GM18508 (cell line): Measurements from ENCODE around the gene IFNA17.
"Not testable (repeated sequence)": the region's sequence is repeated elsewhere in the genome, so short reads cannot be mapped to it uniquely, and the experiment has no call there.

ENCODE experiments used
- ATAC-seq: cut with Tn5 transposase; IDR thresholded peaks from one replicate; pipeline ENCODE4 v1.9.1; 2021; ENCODE audit warnings: moderate number of reproducible peaks; ENCODE audit not compliant: insufficient read depth, unreplicated experiment

Gene IFNA17

DNA sequence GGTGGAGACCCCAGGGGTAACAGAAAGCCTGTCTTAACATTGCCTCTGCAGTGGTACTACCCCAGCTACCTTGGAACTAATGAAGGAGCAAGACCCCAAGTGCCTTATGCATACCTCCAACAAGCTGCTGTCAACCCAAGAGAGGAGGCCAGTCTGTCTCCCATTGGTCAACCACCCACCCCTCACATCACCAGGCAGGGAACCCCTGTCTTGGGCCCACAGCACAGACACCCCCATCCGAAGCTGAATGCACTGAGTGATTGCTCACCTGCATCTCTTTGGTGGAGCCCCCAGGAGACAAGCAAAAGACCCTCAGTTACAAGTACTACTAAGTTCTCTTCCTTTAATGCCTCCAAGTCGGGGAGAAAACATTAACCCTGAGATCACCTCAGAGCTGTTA, 15.9 kb downstream of the IFNA17 start:
- ATAC-seq, result not testable (repeated sequence)

DNA sequence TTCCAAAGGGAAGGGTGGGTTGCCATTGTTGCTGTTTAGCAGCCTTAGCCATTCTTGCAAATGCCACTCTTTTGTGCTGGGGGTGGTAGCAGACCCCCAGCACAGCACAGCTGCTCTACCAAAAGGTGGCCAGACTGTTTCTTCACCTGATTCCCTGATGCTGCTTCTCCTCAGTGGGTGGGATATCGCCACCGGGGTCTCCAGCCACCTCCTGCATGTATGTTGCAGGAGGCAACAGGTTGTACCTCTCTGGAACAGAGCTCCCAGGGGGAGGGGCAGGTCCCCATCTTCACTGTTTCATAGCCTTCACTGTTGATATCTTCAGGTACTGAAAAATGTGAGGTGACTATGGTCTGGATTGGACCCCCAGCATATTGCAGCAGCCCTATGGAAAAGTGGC, 17.2 kb downstream of the IFNA17 start:
- not testable (repeated sequence) for ATAC-seq

DNA sequence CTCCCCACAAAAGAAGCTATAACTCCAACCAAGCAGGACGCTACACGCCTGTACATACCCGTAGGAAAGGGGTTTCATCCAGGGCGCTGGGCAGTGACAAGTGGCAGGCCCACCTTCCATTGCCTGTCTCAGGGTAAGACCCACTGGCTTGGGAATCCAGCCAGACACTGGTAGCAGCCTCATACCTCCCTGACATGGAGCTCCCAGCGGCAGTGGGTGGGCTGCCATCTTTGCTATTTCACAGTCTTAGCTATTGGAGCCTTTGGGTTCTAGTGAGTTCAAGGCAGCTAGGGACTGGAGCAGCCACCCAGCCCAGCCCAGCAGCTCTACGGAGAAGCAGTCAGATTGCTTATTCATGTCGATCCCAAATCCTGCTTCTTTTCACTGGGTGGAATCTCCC, 17.7 kb downstream of the IFNA17 start:
- ATAC-seq, result no peak

DNA sequence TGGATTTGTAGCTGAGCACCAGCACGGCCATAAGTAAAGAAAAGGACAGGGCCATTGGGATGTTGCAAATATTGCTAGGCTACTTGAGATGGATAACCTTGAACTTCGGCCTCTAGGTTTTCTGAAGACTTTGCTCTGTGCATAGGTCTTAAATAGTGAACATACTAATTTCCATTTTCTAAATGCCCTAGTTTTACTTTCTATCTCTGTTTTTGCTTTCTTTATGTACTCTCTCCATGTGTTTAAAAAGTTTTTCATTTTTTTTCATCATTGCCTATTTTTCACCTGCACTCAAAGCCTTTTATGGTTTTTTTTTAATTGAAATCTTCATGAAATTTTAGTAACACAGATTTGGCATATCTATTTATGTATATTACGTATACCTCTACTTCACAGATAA, 21.0 kb downstream of the IFNA17 start, which contains the start of gene IFNA10:
TSS of gene IFNA10 (minus strand) at position 101 of the 400 bp plus-strand sequence. CDS start at position 55, 46 bp downstream.
- not testable (repeated sequence) for ATAC-seq

DNA sequence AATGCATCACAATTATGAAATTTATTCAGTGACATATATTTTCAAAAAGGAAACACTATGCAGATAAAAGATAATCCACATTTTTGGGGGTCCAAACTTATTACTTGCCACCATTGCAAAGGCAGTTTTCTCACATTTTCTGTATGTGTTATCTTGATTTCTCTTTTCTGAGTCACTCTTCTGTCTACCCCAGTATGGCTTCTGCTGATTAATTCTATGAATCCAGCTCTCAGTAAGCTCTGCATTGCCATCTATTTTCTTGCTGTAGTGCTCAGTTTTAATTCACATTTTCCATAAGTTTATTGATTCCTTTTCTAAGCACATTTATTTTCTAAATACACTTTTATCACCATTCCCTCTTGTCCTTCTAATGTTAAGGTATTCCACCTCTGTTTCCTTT, 22.8 kb downstream of the IFNA17 start:
- no peak for ATAC-seq

DNA sequence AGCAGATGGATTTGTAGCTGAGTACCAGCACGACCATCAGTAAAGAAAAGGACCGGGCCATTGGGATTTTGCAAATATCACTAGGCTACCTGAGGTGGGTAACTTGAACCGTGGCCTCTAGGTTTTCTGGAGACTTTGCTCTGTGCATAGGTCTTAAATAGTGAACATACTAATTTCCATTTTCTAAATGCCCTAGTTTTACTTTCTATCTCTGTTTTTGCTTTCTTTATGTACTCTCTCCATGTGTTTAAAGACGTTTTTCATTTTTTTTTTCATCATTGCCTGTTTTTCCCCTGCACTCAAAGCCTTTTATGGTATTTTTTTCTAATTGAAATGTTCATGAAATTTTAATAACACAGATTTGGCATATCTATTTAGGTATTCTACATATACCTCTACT, 25.9 kb downstream of the IFNA17 start, which contains the start of gene IFNA7:
TSS of gene IFNA7 (minus strand) at position 101 of the 400 bp plus-strand sequence. CDS start at position 61, 40 bp downstream.
- not testable (repeated sequence) for ATAC-seq

DNA sequence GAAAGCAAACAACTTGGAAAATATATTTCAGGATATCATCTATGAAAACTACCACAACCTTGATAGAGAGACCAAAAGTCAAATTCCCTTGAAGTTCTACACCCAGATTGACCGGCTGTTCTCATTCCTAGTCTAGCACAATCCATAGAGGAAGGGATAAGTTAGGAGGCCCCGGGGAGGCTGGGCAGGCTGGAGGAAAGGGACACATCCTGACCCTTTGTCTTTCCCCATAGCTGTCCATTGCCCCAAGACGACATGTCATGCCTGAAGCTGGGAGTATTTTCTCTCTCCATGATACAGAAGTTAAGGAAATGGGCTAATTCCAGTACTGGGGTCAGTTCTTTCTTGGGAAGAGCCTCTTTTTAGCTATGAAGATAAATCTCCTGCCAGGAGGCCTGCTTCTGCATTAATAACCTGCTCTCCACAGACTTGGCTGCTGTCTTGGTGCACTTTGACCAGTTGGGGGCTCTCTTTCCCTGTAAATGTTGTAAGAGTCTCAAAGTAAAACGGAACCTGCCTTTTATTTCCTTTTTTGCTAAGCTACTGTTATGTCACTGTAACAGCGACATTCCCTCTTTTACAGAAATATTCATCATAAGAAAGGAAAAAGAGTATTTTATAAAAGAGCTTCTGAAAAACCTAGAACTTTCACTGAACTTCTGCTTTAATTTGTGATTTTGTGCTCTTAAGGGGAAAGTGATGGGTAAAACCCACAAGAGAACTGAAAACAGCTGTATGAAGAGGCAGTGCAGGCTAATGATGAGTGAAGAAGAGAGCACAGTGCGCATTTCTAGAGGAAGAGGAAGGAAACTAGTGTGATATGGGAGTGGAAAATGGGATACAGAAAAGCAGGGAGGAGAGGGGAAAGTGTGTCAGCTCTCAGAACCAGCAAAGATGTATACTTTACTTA, 32.9 kb downstream of the IFNA17 start:
- ATAC-seq, result peak; percentile 93

DNA sequence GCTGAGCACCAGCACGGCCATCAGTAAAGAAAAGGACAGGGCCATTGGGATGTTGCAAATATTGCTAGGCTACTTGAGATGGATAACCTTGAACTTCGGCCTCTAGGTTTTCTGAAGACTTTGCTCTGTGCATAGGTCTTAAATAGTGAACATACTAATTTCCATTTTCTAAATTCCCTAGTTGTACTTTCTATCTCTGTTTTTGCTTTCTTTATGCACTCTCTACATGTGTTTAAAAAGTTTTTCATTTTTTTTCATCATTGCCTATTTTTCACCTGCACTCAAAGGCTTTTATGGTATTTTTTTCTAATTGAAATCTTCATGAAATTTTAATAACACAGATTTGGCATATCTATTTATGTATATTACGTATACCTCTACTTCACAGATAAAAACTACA, 40.5 kb downstream of the IFNA17 start, which contains the start of gene IFNA4:
TSS of gene IFNA4 (minus strand) at position 101 of the 400 bp plus-strand sequence. CDS start at position 45, 56 bp downstream.
- not testable (repeated sequence) for ATAC-seq

DNA sequence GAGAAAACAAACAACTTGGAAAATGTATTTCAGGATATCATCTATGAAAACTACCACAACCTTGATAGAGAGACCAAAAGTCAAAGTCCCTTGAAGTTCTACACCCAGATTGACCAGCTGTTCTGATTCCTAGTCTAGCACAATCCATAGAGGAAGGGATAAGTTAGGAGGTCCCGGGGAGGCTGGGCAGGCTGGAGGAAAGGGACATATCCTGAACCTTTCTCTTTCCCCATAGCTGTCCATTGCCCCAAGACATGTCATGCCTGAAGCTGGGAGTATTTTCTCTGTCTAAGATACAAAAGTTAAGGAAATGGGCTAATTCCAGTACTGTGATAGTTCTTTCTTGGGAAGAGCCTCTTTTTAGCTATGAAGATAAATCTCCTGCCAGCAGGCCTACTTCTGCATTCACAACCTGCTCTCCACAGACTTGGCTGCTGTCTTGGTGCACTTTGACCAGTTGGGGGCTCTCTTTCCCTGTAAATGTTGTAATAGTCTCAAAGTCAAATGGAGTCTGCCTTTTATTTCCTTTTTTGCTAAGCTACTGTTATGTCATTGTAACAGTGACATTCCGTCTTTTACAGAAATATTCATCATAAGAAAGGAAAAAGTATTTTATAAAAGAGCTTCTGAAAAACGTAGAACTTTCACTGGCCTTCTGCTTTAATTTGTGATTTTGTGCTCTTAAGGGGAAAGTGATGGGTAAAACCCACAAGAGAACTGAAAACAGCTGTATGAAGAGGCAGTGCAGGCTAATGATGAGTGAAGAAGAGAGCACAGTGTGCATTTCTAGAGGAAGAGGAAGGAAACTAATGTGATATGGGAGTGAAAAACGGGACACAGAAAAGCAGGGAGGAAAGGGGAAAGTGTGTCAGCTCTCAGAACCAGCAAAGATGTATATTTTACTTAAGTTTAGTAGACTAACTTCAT, 44.9 kb downstream of the IFNA17 start:
- ATAC-seq, result peak; percentile 87
